GM23338 (cell line): ENCODE results near the gene ANAPC2. TPM values are rescaled to one million over a fixed set of nuclear protein-coding genes. Genes with fewer than 3 reads are reported as not detected.

Experiments used
- ATAC-seq: fragments of 200-7000 bp; cut with Tn5 transposase; 3 replicates; pipeline ENCODE4 v1.9.1; 2020
- DNase-seq: peaks from one replicate; pipeline ENCODE4 v3.0.0-alpha.2; 2015; ENCODE audit warnings: low spot score
- H2AFZ ChIP-seq: fragments of 200-600 bp; sonication (generic); 2 replicates; pipeline ENCODE4 v1.8.0; 2016; ENCODE audit warnings: antibody characterized with exemption, mild to moderate bottlenecking, moderate library complexity
- H3F3A ChIP-seq: fragments of 200-600 bp; sonication (generic); replicated peaks from 2 replicates; pipeline ENCODE4 v1.8.0; 2017; ENCODE audit warnings: antibody characterized with exemption, mixed run types, low read depth
- H3K27ac ChIP-seq: fragments of 200-600 bp; sonication (generic); 2 replicates; pipeline ENCODE4 v1.6.1; 2016; ENCODE audit warnings: low read depth
- H3K27me3 ChIP-seq: fragments of 200-600 bp; sonication (generic); 2 replicates; pipeline ENCODE4 v1.8.0; 2016; ENCODE audit warnings: mild to moderate bottlenecking, mixed run types, moderate library complexity; ENCODE audit not compliant: insufficient read depth
- H3K36me3 ChIP-seq: fragments of 200-600 bp; sonication (generic); 2 replicates; pipeline ENCODE4 v1.8.0; 2016; ENCODE audit warnings: mild to moderate bottlenecking; ENCODE audit not compliant: insufficient read depth
- H3K4me1 ChIP-seq: fragments of 200-600 bp; sonication (generic); 2 replicates; pipeline ENCODE4 v1.8.0; 2016; ENCODE audit warnings: mild to moderate bottlenecking, moderate library complexity; ENCODE audit not compliant: insufficient read depth
- H3K4me2 ChIP-seq: fragments of 200-600 bp; sonication (generic); 2 replicates; pipeline ENCODE4 v1.7.1; 2017; ENCODE audit warnings: mixed run types
- H3K4me3 ChIP-seq: fragments of 200-600 bp; sonication (generic); 2 replicates; pipeline ENCODE4 v1.6.1; 2016; ENCODE audit warnings: mixed run types
- H3K79me2 ChIP-seq: fragments of 200-600 bp; sonication (generic); replicated peaks from 2 replicates; pipeline ENCODE4 v1.8.0; 2017; ENCODE audit warnings: mild to moderate bottlenecking; ENCODE audit not compliant: insufficient read depth
- H3K9me2 ChIP-seq: fragments of 200-600 bp; sonication (generic); 2 replicates; pipeline ENCODE4 v1.8.0; 2017; ENCODE audit not compliant: insufficient read depth
- H4K20me1 ChIP-seq: fragments of 200-600 bp; sonication (generic); replicated peaks from 2 replicates; pipeline ENCODE4 v1.8.0; 2017; ENCODE audit warnings: mild to moderate bottlenecking; ENCODE audit not compliant: insufficient read depth
- H3K27ac Mint-ChIP-seq: 2 replicates; pipeline ENCODE4 v1.8.0; 2020; ENCODE audit warnings: inconsistent platforms, mild to moderate bottlenecking, moderate library complexity, mixed read lengths
- H3K27me3 Mint-ChIP-seq: 3 replicates; pipeline ENCODE4 v1.8.0; 2022; ENCODE audit warnings: low read depth, mild to moderate bottlenecking, moderate library complexity, mixed read lengths, inconsistent platforms; ENCODE audit not compliant: insufficient read depth, poor library complexity
- H3K36me3 Mint-ChIP-seq: 3 replicates; pipeline ENCODE4 v1.8.0; 2021; ENCODE audit warnings: low read depth, mild to moderate bottlenecking, inconsistent platforms, moderate library complexity, mixed read lengths
- H3K4me1 Mint-ChIP-seq: 3 replicates; pipeline ENCODE4 v1.8.0; 2020; ENCODE audit warnings: mild to moderate bottlenecking, inconsistent platforms, mixed read lengths
- H3K4me3 Mint-ChIP-seq: 3 replicates; pipeline ENCODE4 v1.8.0; 2021; ENCODE audit warnings: moderate library complexity, mild to moderate bottlenecking, inconsistent platforms, mixed read lengths
- H3K9me3 Mint-ChIP-seq: 3 replicates; pipeline ENCODE4 v1.8.0; 2020; ENCODE audit warnings: moderate library complexity, mild to moderate bottlenecking, inconsistent platforms, mixed read lengths
- CREB1 ChIP-seq: fragments of 250-450 bp; sonication (Bioruptor Pico); IDR thresholded peaks from 2 replicates; pipeline ENCODE4 v1.5.0; 2020; ENCODE audit warnings: low read depth, mild to moderate bottlenecking, moderate library complexity
- CTCF ChIP-seq, 2 experiments: fragments of 200-600 bp in 1 of 2; sonication (generic) in 1 of 2; conservative IDR thresholded peaks; 2 replicates each; pipeline versions ENCODE4 v1.5.1 to v1.6.1; 2016 to 2017; ENCODE audit warnings: antibody characterized with exemption in 2 of 2, low read depth in 2 of 2, mild to moderate bottlenecking in 2 of 2, moderate library complexity in 1 of 2
- ETS1 ChIP-seq: IDR thresholded peaks from 2 replicates; pipeline ENCODE4 v1.6.1; 2016; ENCODE audit warnings: antibody characterized with exemption
- EZH2 ChIP-seq: fragments of 200-600 bp; sonication (generic); IDR thresholded peaks from one replicate; pipeline ENCODE4 v1.8.0; 2017; ENCODE audit warnings: antibody characterized with exemption, mild to moderate bottlenecking, low read depth; ENCODE audit not compliant: unreplicated experiment
- EZH2phosphoT487 ChIP-seq: fragments of 200-600 bp; sonication (generic); IDR thresholded peaks from one replicate; pipeline ENCODE4 v1.8.1; 2018; ENCODE audit warnings: antibody characterized with exemption; ENCODE audit not compliant: unreplicated experiment
- JUNB ChIP-seq: IDR thresholded peaks from one replicate; pipeline ENCODE4 v1.6.1; 2016; ENCODE audit warnings: antibody characterized with exemption; ENCODE audit not compliant: unreplicated experiment
- NANOG ChIP-seq: IDR thresholded peaks from 2 replicates; pipeline ENCODE4 v1.6.1; 2016; ENCODE audit warnings: antibody characterized with exemption, borderline replicate concordance
- POLR2AphosphoS5 ChIP-seq: IDR thresholded peaks from 2 replicates; pipeline ENCODE4 v1.6.1; 2016; ENCODE audit warnings: antibody characterized with exemption, low read depth
- REST ChIP-seq: IDR thresholded peaks from one replicate; pipeline ENCODE4 v1.6.1; 2018; ENCODE audit warnings: antibody characterized with exemption; ENCODE audit not compliant: unreplicated experiment
- STAT1 ChIP-seq: IDR thresholded peaks from one replicate; pipeline ENCODE4 v1.6.1; 2016; ENCODE audit warnings: antibody characterized with exemption; ENCODE audit not compliant: unreplicated experiment
- ZNF114 ChIP-seq: fragments of 250-450 bp; sonication (Bioruptor Pico); IDR thresholded peaks from 2 replicates; pipeline ENCODE4 v1.5.0; 2020; ENCODE audit warnings: mild to moderate bottlenecking, moderate library complexity
- ZNF331 ChIP-seq: fragments of 250-450 bp; sonication (Bioruptor Pico); IDR thresholded peaks from 2 replicates; pipeline ENCODE4 v1.5.0; 2020; ENCODE audit warnings: low read depth, mild to moderate bottlenecking, moderate library complexity
- ZNF462 ChIP-seq: fragments of 250-450 bp; sonication (Bioruptor Pico); IDR thresholded peaks from 2 replicates; pipeline ENCODE4 v1.5.0; 2020; ENCODE audit warnings: mild to moderate bottlenecking, moderate library complexity
- polyA plus RNA-seq: library from polyadenylated mRNA; unstranded; fragments of >200 nt; fragmentation: Nextera tagmentation; extraction: Ambion mirVana; gene quantifications from 2 replicates; pipeline ENCODE4 v1.2.1, GENCODE V29; 2016
- total RNA-seq: library from RNA; depleted of rRNA; stranded (reverse); fragments of >200 nt; shearing (Covaris generic); gene quantifications from 2 replicates; pipeline ENCODE4 v1.2.3, GENCODE V29; 2014

Gene ANAPC2
- total and polyA plus RNA-seq, 2 experiments from 2014 or later, result 16.4 to 42.9 TPM

DNA sequence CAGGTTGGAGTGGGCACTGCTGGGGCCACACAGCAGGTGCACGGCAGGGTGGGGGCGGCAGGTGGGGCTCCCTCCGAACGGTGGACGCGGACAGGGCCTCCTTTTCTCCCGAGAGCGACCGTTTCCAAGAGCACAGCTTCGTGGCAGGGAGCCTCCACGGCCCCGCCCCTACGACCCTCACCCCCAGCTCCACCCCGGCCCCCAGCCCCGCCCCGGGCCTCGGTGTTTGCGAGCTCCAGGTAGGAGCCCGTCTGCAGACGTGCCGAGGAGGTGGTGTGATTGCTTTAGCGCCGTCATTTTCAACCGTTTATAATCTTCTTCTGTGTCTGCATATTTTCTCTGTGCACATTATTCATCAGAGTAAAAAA, 40.6 kb downstream of the ANAPC2 start:
- peak; percentile 41 for ATAC-seq
- H3K4me2 ChIP-seq, result no peak overlapping the region
- Mint-ChIP-seq H3K4me3 (no peak overlapping the region), H3K36me3 (no peaks in the 10 kb centered on the region), H3K4me1 (peaks cover 2% of the 10 kb centered on the region; the same call in 1 of the 3 replicates), H3K9me3 (peaks cover 13% of the 10 kb centered on the region; the same call in 2 of the 3 replicates), H3K27me3 (peaks cover 11% of the 10 kb centered on the region), H3K27ac (no peak overlapping the region)
- H2AFZ ChIP-seq, result no peak overlapping the region
- H3K27ac ChIP-seq, result no peak overlapping the region
- H3K9me2 ChIP-seq, result no peaks in the 10 kb centered on the region
- H3K27me3 ChIP-seq, result no peaks in the 10 kb centered on the region
- no peaks in the 10 kb centered on the region for H3K4me1 ChIP-seq
- H3K79me2 ChIP-seq, result no peaks in the 10 kb centered on the region
- no peaks in the 10 kb centered on the region for H3K36me3 ChIP-seq
- no peaks in the 10 kb centered on the region; the same call in 1 of the 2 replicates for H4K20me1 ChIP-seq
- no peak overlapping the region for H3K4me3 ChIP-seq
- no peak for TF ChIP-seq ZNF462 (CRISPR knock-in tag)
- no peak for TF ChIP-seq CTCF (conservative IDR thresholded peaks at IDR 0.05; ENCODE audit: low read depth in 2 of 2)
- TF ChIP-seq STAT1, result no peak
- no peak for TF ChIP-seq POLR2AphosphoS5
- no peak for TF ChIP-seq JUNB
- TF ChIP-seq ZNF331 (CRISPR knock-in tag), result no peak
- TF ChIP-seq NANOG, result no peak
- no peak for TF ChIP-seq ZNF114 (CRISPR knock-in tag)
- TF ChIP-seq CREB1 (CRISPR knock-in tag), result no peak
- TF ChIP-seq REST, result no peak
- TF ChIP-seq ETS1, result no peak
- no peak for TF ChIP-seq EZH2phosphoT487
- no peak for TF ChIP-seq EZH2
- no peak for DNase-seq
- peaks cover 11% of the 10 kb centered on the region for H3F3A ChIP-seq
